GM12875 (cell line): ENCODE measurements around the gene CLIC5.

Experiments used
- H3K4me3 ChIP-seq: one replicate; pipeline ENCODE4 v1.5.1; 2011; ENCODE audit warnings: low read depth, low read length, control low read depth
- TF ChIP-seq, protein P1 (sequence below): IDR thresholded peaks from 2 replicates; pipeline ENCODE4 v1.5.1; 2011; ENCODE audit warnings: low read depth, mild to moderate bottlenecking, control low read depth, inconsistent platforms, low read length, moderate library complexity, borderline replicate concordance; ENCODE audit not compliant: insufficient read depth

The CLIC5 gene

DNA sequence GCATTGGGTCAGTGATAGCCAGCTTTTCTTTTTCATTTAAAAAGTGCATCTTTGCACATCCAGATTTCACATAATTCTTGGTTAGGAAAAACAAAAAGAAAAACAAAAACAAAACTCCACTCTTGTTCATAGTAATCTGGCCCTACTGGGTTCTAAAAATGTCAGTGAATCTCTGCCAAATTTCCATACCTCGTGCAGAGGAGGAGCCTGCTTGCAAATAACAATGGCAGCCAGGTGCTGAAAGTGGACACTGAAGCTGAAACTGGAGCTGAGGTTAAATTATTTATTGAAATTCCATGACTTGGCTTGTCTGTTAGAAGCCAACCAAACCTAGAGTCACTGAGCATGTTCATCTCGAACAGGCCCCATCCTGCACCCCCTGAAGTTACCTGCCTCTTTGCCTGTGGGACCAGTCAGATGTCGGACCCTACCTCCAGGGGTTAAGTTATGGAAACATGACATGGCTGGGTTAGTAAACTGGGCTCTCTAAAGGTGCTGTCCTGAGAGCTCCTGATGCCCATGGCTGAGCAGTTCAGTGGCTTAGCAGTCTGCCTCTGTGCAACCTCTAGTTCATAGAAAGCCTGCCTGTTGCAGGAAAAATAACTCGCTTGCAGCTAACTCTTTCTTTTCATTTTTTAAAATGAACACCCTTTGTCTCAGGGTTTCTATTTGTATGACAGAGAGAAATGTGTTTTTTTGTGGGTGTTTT lies 42.7 kb downstream of the CLIC5 start:
- H3K4me3 ChIP-seq = no peak overlapping the region
- TF ChIP-seq, protein P1, sequence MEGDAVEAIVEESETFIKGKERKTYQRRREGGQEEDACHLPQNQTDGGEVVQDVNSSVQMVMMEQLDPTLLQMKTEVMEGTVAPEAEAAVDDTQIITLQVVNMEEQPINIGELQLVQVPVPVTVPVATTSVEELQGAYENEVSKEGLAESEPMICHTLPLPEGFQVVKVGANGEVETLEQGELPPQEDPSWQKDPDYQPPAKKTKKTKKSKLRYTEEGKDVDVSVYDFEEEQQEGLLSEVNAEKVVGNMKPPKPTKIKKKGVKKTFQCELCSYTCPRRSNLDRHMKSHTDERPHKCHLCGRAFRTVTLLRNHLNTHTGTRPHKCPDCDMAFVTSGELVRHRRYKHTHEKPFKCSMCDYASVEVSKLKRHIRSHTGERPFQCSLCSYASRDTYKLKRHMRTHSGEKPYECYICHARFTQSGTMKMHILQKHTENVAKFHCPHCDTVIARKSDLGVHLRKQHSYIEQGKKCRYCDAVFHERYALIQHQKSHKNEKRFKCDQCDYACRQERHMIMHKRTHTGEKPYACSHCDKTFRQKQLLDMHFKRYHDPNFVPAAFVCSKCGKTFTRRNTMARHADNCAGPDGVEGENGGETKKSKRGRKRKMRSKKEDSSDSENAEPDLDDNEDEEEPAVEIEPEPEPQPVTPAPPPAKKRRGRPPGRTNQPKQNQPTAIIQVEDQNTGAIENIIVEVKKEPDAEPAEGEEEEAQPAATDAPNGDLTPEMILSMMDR = no peak

GRCh38 chr6:45971287-45971686 lies 44.4 kb downstream of the CLIC5 start:
- no peak overlapping the region for H3K4me3 ChIP-seq
- TF ChIP-seq, protein P1 = no peak

GRCh38 chr6:45970326-45970725 lies 45.3 kb downstream of the CLIC5 start:
- no peak overlapping the region for H3K4me3 ChIP-seq
- TF ChIP-seq, protein P1 = no peak

DNA sequence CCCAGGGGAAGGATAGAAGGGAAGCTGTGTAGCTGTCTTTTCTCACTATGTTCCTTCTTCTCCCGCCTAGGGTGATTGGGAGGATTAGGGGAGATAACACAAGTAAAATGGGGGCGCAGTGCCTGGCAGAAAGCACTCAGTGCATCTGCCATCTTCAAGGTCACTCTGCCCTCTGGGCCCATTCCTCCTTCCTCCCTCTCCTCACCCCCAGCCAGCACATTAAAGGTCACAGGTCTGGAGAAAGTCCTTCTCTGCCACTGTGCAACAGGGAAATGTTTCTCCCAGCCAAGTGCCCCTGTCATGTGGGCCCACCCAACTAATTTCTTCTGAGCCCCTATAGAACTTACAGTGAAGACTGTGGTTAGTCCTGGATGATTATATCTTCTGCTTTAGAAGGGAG lies 45.8 kb downstream of the CLIC5 start:
- TF ChIP-seq, protein P1 = no peak
- no peak overlapping the region for H3K4me3 ChIP-seq

DNA sequence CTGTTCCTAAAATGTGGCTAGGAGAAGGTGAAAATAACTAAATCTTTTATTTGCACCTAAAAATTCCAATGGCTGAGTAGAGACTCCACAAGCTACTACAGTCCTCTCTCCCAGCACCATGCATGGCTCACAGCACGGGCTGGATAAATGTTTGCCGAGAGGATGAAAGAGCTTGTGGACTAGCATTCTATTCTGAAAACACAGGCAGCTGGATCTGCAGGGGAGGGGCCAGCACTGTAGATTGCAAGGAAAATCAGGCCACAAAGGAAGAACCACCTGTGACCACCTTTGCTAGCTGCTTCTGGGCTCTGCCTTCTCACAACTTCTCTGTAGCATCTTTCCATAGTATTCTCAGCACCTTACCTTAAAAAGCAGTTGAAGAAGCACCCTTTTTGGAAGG lies 46.6 kb downstream of the CLIC5 start:
- TF ChIP-seq, protein P1 = no peak
- no peak overlapping the region for H3K4me3 ChIP-seq

DNA sequence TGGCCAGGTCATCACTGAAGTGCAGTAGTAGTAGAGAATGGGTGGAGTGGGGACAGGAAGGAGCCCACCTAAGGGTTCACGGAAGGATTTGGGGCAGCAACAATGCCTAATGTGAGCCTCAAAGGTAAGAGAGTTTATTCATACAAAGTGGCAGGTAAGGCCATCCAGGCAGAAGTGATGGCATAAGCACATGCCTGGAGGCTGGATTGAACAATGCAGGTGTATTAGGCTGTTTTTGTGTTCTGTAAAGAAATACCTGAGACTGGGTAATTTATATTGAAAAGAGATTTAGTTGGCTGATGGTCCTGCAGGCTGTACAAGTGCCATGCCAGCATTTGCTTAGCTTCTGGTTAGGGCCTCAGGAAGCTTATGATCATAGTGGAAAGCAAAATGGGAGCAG lies 48.3 kb downstream of the CLIC5 start:
- TF ChIP-seq, protein P1 = no peak
- no peak overlapping the region for H3K4me3 ChIP-seq

- TF ChIP-seq, protein P1 = no peak
- H3K4me3 ChIP-seq = no peak overlapping the region
Observed at GRCh38 chr6:45966797-45967196, 48.9 kb downstream of the CLIC5 start.
